GM23338 (cell line): ENCODE measurements around the gene PACS1. TPM values are rescaled to one million over a fixed set of nuclear protein-coding genes. Genes with fewer than 3 reads are reported as not detected.

Source experiments
- ATAC-seq: fragments of 200-7000 bp; cut with Tn5 transposase; 3 replicates; pipeline ENCODE4 v1.9.1; 2020
- DNase-seq: peaks from one replicate; pipeline ENCODE4 v3.0.0-alpha.2; 2015; ENCODE audit warnings: low spot score
- H2AFZ ChIP-seq: fragments of 200-600 bp; sonication (generic); 2 replicates; pipeline ENCODE4 v1.8.0; 2016; ENCODE audit warnings: antibody characterized with exemption, mild to moderate bottlenecking, moderate library complexity
- H3F3A ChIP-seq: fragments of 200-600 bp; sonication (generic); replicated peaks from 2 replicates; pipeline ENCODE4 v1.8.0; 2017; ENCODE audit warnings: antibody characterized with exemption, mixed run types, low read depth
- H3K27ac ChIP-seq: fragments of 200-600 bp; sonication (generic); 2 replicates; pipeline ENCODE4 v1.6.1; 2016; ENCODE audit warnings: low read depth
- H3K27me3 ChIP-seq: fragments of 200-600 bp; sonication (generic); 2 replicates; pipeline ENCODE4 v1.8.0; 2016; ENCODE audit warnings: mild to moderate bottlenecking, mixed run types, moderate library complexity; ENCODE audit not compliant: insufficient read depth
- H3K36me3 ChIP-seq: fragments of 200-600 bp; sonication (generic); 2 replicates; pipeline ENCODE4 v1.8.0; 2016; ENCODE audit warnings: mild to moderate bottlenecking; ENCODE audit not compliant: insufficient read depth
- H3K4me1 ChIP-seq: fragments of 200-600 bp; sonication (generic); 2 replicates; pipeline ENCODE4 v1.8.0; 2016; ENCODE audit warnings: mild to moderate bottlenecking, moderate library complexity; ENCODE audit not compliant: insufficient read depth
- H3K4me2 ChIP-seq: fragments of 200-600 bp; sonication (generic); 2 replicates; pipeline ENCODE4 v1.7.1; 2017; ENCODE audit warnings: mixed run types
- H3K4me3 ChIP-seq: fragments of 200-600 bp; sonication (generic); 2 replicates; pipeline ENCODE4 v1.6.1; 2016; ENCODE audit warnings: mixed run types
- H3K79me2 ChIP-seq: fragments of 200-600 bp; sonication (generic); replicated peaks from 2 replicates; pipeline ENCODE4 v1.8.0; 2017; ENCODE audit warnings: mild to moderate bottlenecking; ENCODE audit not compliant: insufficient read depth
- H3K9me2 ChIP-seq: fragments of 200-600 bp; sonication (generic); 2 replicates; pipeline ENCODE4 v1.8.0; 2017; ENCODE audit not compliant: insufficient read depth
- H4K20me1 ChIP-seq: fragments of 200-600 bp; sonication (generic); replicated peaks from 2 replicates; pipeline ENCODE4 v1.8.0; 2017; ENCODE audit warnings: mild to moderate bottlenecking; ENCODE audit not compliant: insufficient read depth
- H3K27ac Mint-ChIP-seq: 2 replicates; pipeline ENCODE4 v1.8.0; 2020; ENCODE audit warnings: inconsistent platforms, mild to moderate bottlenecking, moderate library complexity, mixed read lengths
- H3K27me3 Mint-ChIP-seq: 3 replicates; pipeline ENCODE4 v1.8.0; 2022; ENCODE audit warnings: low read depth, mild to moderate bottlenecking, moderate library complexity, mixed read lengths, inconsistent platforms; ENCODE audit not compliant: insufficient read depth, poor library complexity
- H3K36me3 Mint-ChIP-seq: 3 replicates; pipeline ENCODE4 v1.8.0; 2021; ENCODE audit warnings: low read depth, mild to moderate bottlenecking, inconsistent platforms, moderate library complexity, mixed read lengths
- H3K4me1 Mint-ChIP-seq: 3 replicates; pipeline ENCODE4 v1.8.0; 2020; ENCODE audit warnings: mild to moderate bottlenecking, inconsistent platforms, mixed read lengths
- H3K4me3 Mint-ChIP-seq: 3 replicates; pipeline ENCODE4 v1.8.0; 2021; ENCODE audit warnings: moderate library complexity, mild to moderate bottlenecking, inconsistent platforms, mixed read lengths
- H3K9me3 Mint-ChIP-seq: 3 replicates; pipeline ENCODE4 v1.8.0; 2020; ENCODE audit warnings: moderate library complexity, mild to moderate bottlenecking, inconsistent platforms, mixed read lengths
- CREB1 ChIP-seq: fragments of 250-450 bp; sonication (Bioruptor Pico); IDR thresholded peaks from 2 replicates; pipeline ENCODE4 v1.5.0; 2020; ENCODE audit warnings: low read depth, mild to moderate bottlenecking, moderate library complexity
- EZH2 ChIP-seq: fragments of 200-600 bp; sonication (generic); IDR thresholded peaks from one replicate; pipeline ENCODE4 v1.8.0; 2017; ENCODE audit warnings: antibody characterized with exemption, mild to moderate bottlenecking, low read depth; ENCODE audit not compliant: unreplicated experiment
- EZH2phosphoT487 ChIP-seq: fragments of 200-600 bp; sonication (generic); IDR thresholded peaks from one replicate; pipeline ENCODE4 v1.8.1; 2018; ENCODE audit warnings: antibody characterized with exemption; ENCODE audit not compliant: unreplicated experiment
- JUNB ChIP-seq: IDR thresholded peaks from one replicate; pipeline ENCODE4 v1.6.1; 2016; ENCODE audit warnings: antibody characterized with exemption; ENCODE audit not compliant: unreplicated experiment
- NANOG ChIP-seq: IDR thresholded peaks from 2 replicates; pipeline ENCODE4 v1.6.1; 2016; ENCODE audit warnings: antibody characterized with exemption, borderline replicate concordance
- POLR2AphosphoS5 ChIP-seq: IDR thresholded peaks from 2 replicates; pipeline ENCODE4 v1.6.1; 2016; ENCODE audit warnings: antibody characterized with exemption, low read depth
- STAT1 ChIP-seq: IDR thresholded peaks from one replicate; pipeline ENCODE4 v1.6.1; 2016; ENCODE audit warnings: antibody characterized with exemption; ENCODE audit not compliant: unreplicated experiment
- ZNF114 ChIP-seq: fragments of 250-450 bp; sonication (Bioruptor Pico); IDR thresholded peaks from 2 replicates; pipeline ENCODE4 v1.5.0; 2020; ENCODE audit warnings: mild to moderate bottlenecking, moderate library complexity
- ZNF331 ChIP-seq: fragments of 250-450 bp; sonication (Bioruptor Pico); IDR thresholded peaks from 2 replicates; pipeline ENCODE4 v1.5.0; 2020; ENCODE audit warnings: low read depth, mild to moderate bottlenecking, moderate library complexity
- polyA plus RNA-seq: library from polyadenylated mRNA; unstranded; fragments of >200 nt; fragmentation: Nextera tagmentation; extraction: Ambion mirVana; gene quantifications from 2 replicates; pipeline ENCODE4 v1.2.1, GENCODE V29; 2016
- total RNA-seq: library from RNA; depleted of rRNA; stranded (reverse); fragments of >200 nt; shearing (Covaris generic); gene quantifications from 2 replicates; pipeline ENCODE4 v1.2.3, GENCODE V29; 2014
- TF ChIP-seq, protein P1 (sequence below): IDR thresholded peaks from one replicate; pipeline ENCODE4 v1.6.1; 2018; ENCODE audit warnings: antibody characterized with exemption; ENCODE audit not compliant: unreplicated experiment
- TF ChIP-seq, protein P2 (sequence below), 2 experiments: fragments of 200-600 bp in 1 of 2; sonication (generic) in 1 of 2; conservative IDR thresholded peaks; 2 replicates each; pipeline versions ENCODE4 v1.5.1 to v1.6.1; 2016 to 2017; ENCODE audit warnings: antibody characterized with exemption in 2 of 2, low read depth in 2 of 2, mild to moderate bottlenecking in 2 of 2, moderate library complexity in 1 of 2
- TF ChIP-seq, protein P3 (sequence below): IDR thresholded peaks from 2 replicates; pipeline ENCODE4 v1.6.1; 2016; ENCODE audit warnings: antibody characterized with exemption
- TF ChIP-seq, protein P4 (sequence below): fragments of 250-450 bp; sonication (Bioruptor Pico); IDR thresholded peaks from 2 replicates; pipeline ENCODE4 v1.5.0; 2020; ENCODE audit warnings: mild to moderate bottlenecking, moderate library complexity

The PACS1 gene
- total and polyA plus RNA-seq, 2 experiments from 2014 or later, result 8.0 to 37.5 TPM

DNA sequence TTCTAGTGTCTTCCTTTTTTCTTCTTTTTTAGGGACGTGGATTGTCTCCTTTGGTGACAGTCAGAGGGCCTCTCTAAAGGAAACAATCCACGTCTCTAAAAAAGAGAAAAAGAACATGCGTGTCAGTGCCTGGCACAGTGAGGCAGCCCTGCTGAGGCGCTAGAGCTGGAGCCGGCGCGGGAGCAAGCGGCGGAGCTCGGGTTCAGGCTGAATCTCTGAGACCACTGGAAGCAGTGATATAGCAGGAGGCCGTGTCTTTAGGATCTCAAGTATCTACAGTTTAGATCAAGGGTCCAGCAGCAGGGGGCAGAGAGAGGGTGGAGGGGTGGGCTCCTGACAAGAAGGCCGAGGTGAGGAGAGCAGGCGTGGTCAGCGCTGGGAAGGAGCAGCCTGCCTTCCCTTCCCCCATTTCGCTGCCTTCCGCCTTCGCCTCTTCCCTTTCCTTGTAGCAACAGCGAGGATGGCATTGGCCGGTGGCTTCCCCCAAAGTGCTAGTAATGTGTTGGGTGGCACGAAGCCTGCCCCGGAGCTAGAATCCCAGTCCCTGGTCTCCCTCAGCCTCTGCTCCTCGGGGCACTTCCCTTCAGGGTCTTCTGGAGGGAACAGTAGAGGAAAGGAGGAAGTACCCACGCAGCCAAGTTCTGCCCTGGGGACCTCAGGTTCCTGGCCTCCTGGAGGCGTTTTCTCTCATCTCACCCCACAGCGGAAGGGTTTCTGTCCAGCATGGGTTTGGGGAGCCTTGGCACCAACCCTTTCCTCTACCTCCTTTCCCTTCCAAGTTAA lies 170.1 kb downstream of the PACS1 start:
- Histone ChIP-seq H3K27ac (0 out of 2 replicates have a peak overlapping the region, but pooled peaks have one; percentile 32), H3K4me2 (no peak overlapping the region), H3K4me1 (no peaks in the 10 kb centered on the region), H2AFZ (no peak overlapping the region), H3K79me2 (no peaks in the 10 kb centered on the region), H3K9me2 (no peaks in the 10 kb centered on the region), H3F3A (0 out of 2 replicates have a peak, but pooled peaks cover 4% of the 10 kb centered on the region), H3K27me3 (no peaks in the 10 kb centered on the region), H4K20me1 (no peaks in the 10 kb centered on the region; the same call in 1 of the 2 replicates), H3K4me3 (no peak overlapping the region), H3K36me3 (no peaks in the 10 kb centered on the region)
- Mint-ChIP-seq H3K9me3 (no peaks in the 10 kb centered on the region), H3K36me3 (no peaks in the 10 kb centered on the region; the same call in 1 of the 3 replicates), H3K27ac (no peak overlapping the region), H3K4me3 (no peak overlapping the region), H3K4me1 (peaks cover 2% of the 10 kb centered on the region; the same call in 1 of the 3 replicates), H3K27me3 (peaks cover 11% of the 10 kb centered on the region)
- DNase-seq (no peak), ATAC-seq (peak; percentile 20)
- TF ChIP-seq, protein P1, sequence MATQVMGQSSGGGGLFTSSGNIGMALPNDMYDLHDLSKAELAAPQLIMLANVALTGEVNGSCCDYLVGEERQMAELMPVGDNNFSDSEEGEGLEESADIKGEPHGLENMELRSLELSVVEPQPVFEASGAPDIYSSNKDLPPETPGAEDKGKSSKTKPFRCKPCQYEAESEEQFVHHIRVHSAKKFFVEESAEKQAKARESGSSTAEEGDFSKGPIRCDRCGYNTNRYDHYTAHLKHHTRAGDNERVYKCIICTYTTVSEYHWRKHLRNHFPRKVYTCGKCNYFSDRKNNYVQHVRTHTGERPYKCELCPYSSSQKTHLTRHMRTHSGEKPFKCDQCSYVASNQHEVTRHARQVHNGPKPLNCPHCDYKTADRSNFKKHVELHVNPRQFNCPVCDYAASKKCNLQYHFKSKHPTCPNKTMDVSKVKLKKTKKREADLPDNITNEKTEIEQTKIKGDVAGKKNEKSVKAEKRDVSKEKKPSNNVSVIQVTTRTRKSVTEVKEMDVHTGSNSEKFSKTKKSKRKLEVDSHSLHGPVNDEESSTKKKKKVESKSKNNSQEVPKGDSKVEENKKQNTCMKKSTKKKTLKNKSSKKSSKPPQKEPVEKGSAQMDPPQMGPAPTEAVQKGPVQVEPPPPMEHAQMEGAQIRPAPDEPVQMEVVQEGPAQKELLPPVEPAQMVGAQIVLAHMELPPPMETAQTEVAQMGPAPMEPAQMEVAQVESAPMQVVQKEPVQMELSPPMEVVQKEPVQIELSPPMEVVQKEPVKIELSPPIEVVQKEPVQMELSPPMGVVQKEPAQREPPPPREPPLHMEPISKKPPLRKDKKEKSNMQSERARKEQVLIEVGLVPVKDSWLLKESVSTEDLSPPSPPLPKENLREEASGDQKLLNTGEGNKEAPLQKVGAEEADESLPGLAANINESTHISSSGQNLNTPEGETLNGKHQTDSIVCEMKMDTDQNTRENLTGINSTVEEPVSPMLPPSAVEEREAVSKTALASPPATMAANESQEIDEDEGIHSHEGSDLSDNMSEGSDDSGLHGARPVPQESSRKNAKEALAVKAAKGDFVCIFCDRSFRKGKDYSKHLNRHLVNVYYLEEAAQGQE, result no peak
- TF ChIP-seq POLR2AphosphoS5, result no peak
- TF ChIP-seq EZH2phosphoT487, result no peak
- TF ChIP-seq NANOG, result no peak
- TF ChIP-seq ZNF331 (CRISPR knock-in tag), result no peak
- TF ChIP-seq, protein P2, sequence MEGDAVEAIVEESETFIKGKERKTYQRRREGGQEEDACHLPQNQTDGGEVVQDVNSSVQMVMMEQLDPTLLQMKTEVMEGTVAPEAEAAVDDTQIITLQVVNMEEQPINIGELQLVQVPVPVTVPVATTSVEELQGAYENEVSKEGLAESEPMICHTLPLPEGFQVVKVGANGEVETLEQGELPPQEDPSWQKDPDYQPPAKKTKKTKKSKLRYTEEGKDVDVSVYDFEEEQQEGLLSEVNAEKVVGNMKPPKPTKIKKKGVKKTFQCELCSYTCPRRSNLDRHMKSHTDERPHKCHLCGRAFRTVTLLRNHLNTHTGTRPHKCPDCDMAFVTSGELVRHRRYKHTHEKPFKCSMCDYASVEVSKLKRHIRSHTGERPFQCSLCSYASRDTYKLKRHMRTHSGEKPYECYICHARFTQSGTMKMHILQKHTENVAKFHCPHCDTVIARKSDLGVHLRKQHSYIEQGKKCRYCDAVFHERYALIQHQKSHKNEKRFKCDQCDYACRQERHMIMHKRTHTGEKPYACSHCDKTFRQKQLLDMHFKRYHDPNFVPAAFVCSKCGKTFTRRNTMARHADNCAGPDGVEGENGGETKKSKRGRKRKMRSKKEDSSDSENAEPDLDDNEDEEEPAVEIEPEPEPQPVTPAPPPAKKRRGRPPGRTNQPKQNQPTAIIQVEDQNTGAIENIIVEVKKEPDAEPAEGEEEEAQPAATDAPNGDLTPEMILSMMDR (conservative IDR thresholded peaks at IDR 0.05; ENCODE audit: low read depth in 2 of 2), result no peak
- no peak for TF ChIP-seq JUNB
- no peak for TF ChIP-seq EZH2
- no peak for TF ChIP-seq STAT1
- TF ChIP-seq ZNF114 (CRISPR knock-in tag), result no peak
- TF ChIP-seq, protein P3, sequence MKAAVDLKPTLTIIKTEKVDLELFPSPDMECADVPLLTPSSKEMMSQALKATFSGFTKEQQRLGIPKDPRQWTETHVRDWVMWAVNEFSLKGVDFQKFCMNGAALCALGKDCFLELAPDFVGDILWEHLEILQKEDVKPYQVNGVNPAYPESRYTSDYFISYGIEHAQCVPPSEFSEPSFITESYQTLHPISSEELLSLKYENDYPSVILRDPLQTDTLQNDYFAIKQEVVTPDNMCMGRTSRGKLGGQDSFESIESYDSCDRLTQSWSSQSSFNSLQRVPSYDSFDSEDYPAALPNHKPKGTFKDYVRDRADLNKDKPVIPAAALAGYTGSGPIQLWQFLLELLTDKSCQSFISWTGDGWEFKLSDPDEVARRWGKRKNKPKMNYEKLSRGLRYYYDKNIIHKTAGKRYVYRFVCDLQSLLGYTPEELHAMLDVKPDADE, result no peak
- TF ChIP-seq CREB1 (CRISPR knock-in tag), result no peak
- TF ChIP-seq, protein P4, sequence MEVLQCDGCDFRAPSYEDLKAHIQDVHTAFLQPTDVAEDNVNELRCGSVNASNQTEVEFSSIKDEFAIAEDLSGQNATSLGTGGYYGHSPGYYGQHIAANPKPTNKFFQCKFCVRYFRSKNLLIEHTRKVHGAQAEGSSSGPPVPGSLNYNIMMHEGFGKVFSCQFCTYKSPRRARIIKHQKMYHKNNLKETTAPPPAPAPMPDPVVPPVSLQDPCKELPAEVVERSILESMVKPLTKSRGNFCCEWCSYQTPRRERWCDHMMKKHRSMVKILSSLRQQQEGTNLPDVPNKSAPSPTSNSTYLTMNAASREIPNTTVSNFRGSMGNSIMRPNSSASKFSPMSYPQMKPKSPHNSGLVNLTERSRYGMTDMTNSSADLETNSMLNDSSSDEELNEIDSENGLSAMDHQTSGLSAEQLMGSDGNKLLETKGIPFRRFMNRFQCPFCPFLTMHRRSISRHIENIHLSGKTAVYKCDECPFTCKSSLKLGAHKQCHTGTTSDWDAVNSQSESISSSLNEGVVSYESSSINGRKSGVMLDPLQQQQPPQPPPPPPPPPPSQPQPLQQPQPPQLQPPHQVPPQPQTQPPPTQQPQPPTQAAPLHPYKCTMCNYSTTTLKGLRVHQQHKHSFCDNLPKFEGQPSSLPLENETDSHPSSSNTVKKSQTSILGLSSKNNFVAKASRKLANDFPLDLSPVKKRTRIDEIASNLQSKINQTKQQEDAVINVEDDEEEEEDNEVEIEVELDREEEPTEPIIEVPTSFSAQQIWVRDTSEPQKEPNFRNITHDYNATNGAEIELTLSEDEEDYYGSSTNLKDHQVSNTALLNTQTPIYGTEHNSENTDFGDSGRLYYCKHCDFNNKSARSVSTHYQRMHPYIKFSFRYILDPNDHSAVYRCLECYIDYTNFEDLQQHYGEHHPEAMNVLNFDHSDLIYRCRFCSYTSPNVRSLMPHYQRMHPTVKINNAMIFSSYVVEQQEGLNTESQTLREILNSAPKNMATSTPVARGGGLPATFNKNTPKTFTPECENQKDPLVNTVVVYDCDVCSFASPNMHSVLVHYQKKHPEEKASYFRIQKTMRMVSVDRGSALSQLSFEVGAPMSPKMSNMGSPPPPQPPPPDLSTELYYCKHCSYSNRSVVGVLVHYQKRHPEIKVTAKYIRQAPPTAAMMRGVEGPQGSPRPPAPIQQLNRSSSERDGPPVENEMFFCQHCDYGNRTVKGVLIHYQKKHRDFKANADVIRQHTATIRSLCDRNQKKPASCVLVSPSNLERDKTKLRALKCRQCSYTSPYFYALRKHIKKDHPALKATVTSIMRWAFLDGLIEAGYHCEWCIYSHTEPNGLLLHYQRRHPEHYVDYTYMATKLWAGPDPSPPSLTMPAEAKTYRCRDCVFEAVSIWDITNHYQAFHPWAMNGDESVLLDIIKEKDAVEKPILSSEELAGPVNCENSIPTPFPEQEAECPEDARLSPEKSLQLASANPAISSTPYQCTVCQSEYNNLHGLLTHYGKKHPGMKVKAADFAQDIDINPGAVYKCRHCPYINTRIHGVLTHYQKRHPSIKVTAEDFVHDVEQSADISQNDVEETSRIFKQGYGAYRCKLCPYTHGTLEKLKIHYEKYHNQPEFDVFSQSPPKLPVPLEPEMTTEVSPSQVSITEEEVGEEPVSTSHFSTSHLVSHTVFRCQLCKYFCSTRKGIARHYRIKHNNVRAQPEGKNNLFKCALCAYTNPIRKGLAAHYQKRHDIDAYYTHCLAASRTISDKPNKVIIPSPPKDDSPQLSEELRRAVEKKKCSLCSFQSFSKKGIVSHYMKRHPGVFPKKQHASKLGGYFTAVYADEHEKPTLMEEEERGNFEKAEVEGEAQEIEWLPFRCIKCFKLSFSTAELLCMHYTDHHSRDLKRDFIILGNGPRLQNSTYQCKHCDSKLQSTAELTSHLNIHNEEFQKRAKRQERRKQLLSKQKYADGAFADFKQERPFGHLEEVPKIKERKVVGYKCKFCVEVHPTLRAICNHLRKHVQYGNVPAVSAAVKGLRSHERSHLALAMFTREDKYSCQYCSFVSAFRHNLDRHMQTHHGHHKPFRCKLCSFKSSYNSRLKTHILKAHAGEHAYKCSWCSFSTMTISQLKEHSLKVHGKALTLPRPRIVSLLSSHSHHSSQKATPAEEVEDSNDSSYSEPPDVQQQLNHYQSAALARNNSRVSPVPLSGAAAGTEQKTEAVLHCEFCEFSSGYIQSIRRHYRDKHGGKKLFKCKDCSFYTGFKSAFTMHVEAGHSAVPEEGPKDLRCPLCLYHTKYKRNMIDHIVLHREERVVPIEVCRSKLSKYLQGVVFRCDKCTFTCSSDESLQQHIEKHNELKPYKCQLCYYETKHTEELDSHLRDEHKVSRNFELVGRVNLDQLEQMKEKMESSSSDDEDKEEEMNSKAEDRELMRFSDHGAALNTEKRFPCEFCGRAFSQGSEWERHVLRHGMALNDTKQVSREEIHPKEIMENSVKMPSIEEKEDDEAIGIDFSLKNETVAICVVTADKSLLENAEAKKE (CRISPR knock-in tag), result no peak
